ENCODE results near the gene INPP1.
"Not testable (repeated sequence)": the region's sequence is repeated elsewhere in the genome, so short reads cannot be mapped to it uniquely, and the experiment has no call there.

Gene INPP1

DNA sequence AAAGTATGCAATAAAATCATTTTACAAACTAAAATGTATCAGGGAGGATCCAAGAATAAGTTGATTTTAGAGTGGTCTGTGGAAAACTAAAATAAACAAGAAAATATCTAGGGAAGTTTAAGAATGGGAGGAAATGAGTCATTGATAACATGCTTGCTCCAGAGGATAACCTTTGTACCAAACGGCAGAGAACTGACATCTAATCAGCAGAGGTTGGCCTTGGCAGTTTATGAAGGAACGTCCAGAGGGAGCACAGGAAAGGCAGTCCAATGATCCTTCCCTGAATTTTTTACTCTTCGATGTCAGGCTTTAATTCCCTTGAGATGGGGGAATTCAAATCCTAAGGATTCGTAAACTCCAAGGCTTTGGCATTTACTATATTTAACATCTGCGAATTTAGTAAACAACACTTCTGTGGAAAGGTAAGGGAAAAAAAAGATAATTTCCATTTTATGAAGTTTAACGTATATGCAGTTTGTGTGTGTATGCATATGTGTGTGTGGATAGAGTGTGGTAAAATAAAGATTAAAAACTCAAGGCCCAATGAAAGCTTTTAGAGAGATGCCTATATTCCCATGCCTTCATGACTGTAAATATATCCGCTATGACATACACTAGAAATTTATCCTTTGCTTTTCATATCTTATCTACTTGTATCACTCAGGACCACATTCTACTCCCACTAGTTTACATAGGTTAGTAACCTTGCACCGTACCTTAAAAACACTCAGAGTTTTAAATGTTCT is 8.7 kb upstream of the INPP1 start:
- DNase-seq (ENCODE audit: low read depth) = no peak

DNA sequence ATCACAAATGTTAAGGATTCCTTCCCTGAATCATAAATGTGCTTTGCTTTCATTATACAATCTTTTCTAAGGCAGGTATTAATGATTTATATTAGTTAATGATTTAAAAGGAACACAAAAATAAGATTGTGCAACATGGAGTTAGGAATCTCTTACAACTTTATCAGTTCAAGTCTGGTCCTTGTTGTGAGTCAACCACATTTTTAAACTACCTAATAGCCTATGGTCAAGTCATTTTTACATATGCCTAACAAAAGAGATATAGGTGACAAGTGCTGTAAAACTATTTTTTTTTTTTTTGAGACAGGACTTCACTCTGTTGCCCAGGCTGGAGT is 8.2 kb upstream of the INPP1 start:
- DNase-seq (ENCODE audit: low read depth) = no peak

- DNase-seq (ENCODE audit: low read depth) = not testable (repeated sequence)
These were observed 7.8 kb upstream of the INPP1 start for GRCh38 chr2:190335584-190335983.

DNA sequence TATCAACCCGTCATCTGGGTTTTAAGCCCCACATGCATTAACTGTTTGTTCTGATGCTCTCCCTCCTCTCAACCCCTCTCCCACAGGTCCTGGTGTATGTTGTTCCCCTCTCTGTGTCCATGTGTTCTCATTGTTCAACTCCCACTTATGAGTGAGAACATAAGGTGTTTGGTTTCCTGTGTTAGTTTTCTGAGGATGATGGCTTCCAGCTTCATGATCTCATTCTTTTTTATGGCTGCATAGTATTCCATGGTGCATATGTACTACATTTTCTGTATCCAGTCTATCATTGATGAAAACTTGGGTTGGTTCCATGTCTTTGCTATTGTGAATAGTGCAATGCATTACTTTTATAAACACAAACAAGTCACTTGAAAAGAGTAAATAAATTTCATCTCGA is 7.0 kb upstream of the INPP1 start:
- DNase-seq (ENCODE audit: low read depth) = no peak

GRCh38 chr2:190338453-190338852 is 4.9 kb upstream of the INPP1 start:
- no peak for DNase-seq (ENCODE audit: low read depth)

- no peak for DNase-seq (ENCODE audit: low read depth)
These were observed 4.0 kb upstream of the INPP1 start for GRCh38 chr2:190339394-190339793.

DNA sequence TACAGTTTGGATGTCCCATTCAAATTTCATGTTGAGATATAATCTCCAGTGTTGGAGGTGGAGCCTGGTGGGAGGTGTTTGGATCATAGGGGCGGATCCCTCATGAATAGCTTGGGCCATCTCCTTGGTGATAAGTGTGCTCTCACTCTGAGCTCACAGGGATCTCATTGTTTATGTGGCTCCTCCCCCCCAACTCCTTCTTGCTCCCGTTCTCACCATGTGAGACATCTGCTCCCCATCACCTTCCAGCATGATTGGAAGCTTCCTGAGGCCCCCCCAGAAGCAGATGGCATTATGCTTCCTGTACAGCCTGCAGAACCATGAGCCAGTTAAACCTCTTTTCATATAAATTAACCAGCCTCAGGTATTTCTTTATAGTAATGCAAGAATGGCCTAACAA is 3.0 kb upstream of the INPP1 start:
- DNase-seq (ENCODE audit: low read depth) = no peak

GRCh38 chr2:190342611-190343010 is 778 bp upstream of the INPP1 start:
- DNase-seq (ENCODE audit: low read depth) = no peak

- no peak for DNase-seq (ENCODE audit: low read depth)
These were observed 277 bp upstream of the INPP1 start for GRCh38 chr2:190343089-190343535.

DNA sequence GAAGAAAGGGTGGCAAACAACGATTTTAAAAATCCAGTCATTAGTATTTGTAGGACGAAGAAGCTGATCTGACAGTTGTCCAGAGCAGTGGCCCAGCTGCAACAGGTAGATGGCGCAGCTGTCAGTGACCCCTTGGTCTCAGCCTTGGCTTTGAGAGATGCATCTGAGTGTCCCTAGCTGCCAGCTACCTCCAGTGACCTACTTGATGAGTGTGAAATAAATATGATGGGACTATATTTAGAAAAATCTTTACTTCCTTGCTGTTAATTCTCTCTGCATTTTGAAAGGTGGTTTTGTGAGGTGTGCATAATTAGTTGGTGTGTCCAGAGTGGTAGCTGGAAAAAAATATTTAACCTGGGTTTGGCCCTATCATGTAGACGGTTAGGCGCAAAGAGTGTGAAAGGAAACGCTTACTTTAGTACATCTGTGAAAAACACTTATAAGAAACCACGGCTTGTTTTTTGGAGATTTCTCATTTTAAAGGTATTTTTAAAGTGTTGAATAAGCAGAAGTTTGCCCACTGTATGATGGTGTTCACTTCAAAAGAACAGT is 963 bp downstream of the INPP1 start:
- no peak for DNase-seq (ENCODE audit: low read depth)

GRCh38 chr2:190350371-190350770 is 7.0 kb downstream of the INPP1 start:
- no peak for DNase-seq (ENCODE audit: low read depth)

DNA sequence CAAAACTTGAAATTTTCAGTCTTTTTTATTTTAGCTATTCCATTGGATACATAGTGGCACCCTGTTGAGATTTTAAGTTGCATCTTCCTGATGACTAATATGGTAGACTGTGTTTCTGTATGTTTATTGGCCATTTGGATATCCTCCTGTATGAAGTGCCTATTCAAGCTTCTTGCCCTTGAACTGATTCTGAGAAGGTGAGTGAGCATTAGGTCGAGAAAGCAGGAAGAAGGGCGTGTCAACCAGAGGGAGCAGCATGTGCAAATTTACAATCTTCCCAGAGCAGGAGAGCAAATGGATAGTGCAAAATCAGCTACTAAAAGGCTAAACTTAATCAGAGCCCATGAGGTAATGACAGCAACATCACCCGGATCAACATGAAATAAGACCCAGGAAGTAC is 8.6 kb downstream of the INPP1 start:
- no peak for DNase-seq (ENCODE audit: low read depth)

GRCh38 chr2:190352668-190353536 is 9.5 kb downstream of the INPP1 start:
- no peak for DNase-seq (ENCODE audit: low read depth)

GRCh38 chr2:190353537-190353899 is 10.1 kb downstream of the INPP1 start:
- no peak for DNase-seq (ENCODE audit: low read depth)

GRCh38 chr2:190354003-190354690 is 10.8 kb downstream of the INPP1 start:
- no peak for DNase-seq (ENCODE audit: low read depth)

DNA sequence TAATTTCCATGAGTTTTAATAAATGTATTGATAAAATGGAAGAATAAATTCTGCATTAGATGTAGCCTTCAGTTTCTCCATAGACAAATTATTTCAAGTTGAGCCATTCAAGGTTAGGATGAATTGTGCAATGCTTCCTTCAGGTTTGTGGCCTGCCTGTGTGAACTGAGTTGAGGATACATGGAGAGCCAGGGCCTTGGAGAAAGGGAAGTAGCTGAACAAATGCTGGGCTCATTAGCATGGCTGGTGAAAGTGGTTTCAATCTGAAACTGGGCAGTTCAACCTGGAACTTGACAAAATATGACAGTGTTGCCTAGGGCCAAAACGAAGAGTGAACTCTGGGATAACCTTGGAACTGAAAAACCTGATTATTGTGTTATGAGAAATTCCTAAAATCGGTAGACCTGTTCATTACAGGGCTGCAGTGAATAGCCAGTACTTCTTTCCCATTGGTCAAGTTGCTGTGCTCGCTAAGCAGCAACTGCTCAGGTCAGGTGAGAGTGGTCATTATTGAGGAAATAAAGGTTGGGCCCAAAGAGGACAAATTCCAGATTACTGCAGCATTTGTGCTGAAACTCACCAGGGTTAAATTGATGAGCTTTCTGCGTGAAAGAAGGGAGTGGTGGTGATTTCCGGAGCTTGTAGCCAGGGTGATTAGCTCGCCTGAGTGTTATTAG is 12.7 kb downstream of the INPP1 start:
- no peak for DNase-seq (ENCODE audit: low read depth)

GRCh38 chr2:190357600-190357999 is 14.2 kb downstream of the INPP1 start:
- DNase-seq (ENCODE audit: low read depth) = no peak

GRCh38 chr2:190358655-190359448 is 15.5 kb downstream of the INPP1 start:
- not testable (repeated sequence) for DNase-seq (ENCODE audit: low read depth)

DNA sequence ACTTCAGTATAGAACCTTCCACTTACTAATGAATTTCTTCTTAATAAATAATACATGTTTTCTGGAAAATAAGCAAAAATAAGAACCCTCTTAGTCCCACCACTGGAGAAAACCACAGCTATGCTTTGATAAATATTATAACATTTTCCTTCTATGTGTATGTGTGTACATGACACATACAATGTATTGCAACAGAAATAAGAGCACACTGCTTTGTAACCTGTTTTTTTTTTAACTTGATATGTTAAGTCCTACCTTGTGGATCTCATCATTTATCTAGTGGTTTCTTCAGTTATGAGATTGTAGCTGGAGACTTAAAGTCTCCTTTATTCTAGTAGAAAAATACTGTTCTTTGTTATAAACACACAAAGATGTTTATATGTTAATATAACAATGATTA is 17.2 kb downstream of the INPP1 start:
- no peak for DNase-seq (ENCODE audit: low read depth)

DNA sequence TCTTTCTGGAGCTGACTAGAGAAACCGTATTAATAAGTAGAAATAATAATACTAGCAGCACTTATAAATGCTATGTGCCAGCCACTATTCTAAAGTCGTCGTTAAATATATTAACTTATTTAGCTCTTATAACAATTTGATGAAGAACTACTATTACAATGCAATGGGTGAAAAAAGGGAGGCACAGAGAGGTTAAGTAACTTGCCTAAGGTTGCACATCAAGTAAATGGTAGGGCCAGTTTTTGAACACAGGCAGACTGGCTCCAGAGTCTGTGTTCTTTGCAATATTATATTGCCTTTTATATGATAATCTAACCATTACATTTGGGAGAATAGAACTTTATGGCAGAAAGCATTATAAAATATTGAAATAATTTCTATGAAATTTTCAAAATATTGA is 17.6 kb downstream of the INPP1 start:
- DNase-seq (ENCODE audit: low read depth) = no peak

- no peak for DNase-seq (ENCODE audit: low read depth)
These were observed 18.2 kb downstream of the INPP1 start for GRCh38 chr2:190361572-190361971.
